ENCODE data around the gene PIM1. TPM values are rescaled to one million over a fixed set of nuclear protein-coding genes. Genes with fewer than 3 reads are reported as not detected.
A peak's percentile ranks its signal among the peaks of the same experiment; 100 is the strongest.

Gene PIM1
- total RNA-seq, 2 experiments from 2014 or later, result 175 to 183 TPM

DNA sequence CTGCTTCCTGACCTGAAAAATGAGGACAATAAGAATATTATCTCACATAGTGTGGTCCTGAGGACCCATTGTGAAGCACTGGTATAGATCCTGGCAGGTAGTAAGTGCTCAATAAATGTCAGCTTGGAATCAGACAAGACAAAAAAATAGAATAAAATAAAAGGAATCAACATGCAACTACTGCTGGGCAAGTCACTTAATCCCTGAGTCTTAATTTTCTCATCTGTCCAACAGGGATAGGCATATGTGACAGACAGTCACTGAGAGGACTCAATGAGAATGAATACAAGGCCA is 38.0 kb upstream of the PIM1 start:
- Histone ChIP-seq H3K9me3 (ENCODE audit: control insufficient read depth in 1 of 2, insufficient read depth in 1 of 2, low read length in 2 of 2) (no peaks in the 10 kb centered on the region), H3K4me3 (ENCODE audit: low read length) (no peak overlapping the region), H3K27me3 (ENCODE audit: control insufficient read depth in 1 of 2, insufficient read depth in 2 of 2, low read length in 2 of 2) (no peaks in the 10 kb centered on the region), H3K4me1 (ENCODE audit: insufficient read depth, low read length) (peaks cover 39% of the 10 kb centered on the region), H3K27ac (ENCODE audit: low read depth in 1 of 2, low read length in 2 of 2) (no peak overlapping the region), H3K36me3 (ENCODE audit: insufficient read depth, low read length) (no peaks in the 10 kb centered on the region)
- no peaks in the 10 kb centered on the region for H3K27me3 Mint-ChIP-seq
- H3K9me3 Mint-ChIP-seq, result no peaks in the 10 kb centered on the region
- H3K36me3 Mint-ChIP-seq (ENCODE audit: low read depth), result no peaks in the 10 kb centered on the region
- ATAC-seq (ENCODE audit: poor library complexity) (no peak), DNase-seq (no peak)
- peaks cover 14% of the 10 kb centered on the region for H3K4me1 Mint-ChIP-seq (ENCODE audit: low read depth)
- no peak overlapping the region for H3K27ac Mint-ChIP-seq
- intact Hi-C loops (cut with DNase I, micrococcal nuclease), result no loop called here
- ChIA-PET POLR2A (no interaction called here), CTCF (no interaction called here)
- TF ChIP-seq, protein P1, sequence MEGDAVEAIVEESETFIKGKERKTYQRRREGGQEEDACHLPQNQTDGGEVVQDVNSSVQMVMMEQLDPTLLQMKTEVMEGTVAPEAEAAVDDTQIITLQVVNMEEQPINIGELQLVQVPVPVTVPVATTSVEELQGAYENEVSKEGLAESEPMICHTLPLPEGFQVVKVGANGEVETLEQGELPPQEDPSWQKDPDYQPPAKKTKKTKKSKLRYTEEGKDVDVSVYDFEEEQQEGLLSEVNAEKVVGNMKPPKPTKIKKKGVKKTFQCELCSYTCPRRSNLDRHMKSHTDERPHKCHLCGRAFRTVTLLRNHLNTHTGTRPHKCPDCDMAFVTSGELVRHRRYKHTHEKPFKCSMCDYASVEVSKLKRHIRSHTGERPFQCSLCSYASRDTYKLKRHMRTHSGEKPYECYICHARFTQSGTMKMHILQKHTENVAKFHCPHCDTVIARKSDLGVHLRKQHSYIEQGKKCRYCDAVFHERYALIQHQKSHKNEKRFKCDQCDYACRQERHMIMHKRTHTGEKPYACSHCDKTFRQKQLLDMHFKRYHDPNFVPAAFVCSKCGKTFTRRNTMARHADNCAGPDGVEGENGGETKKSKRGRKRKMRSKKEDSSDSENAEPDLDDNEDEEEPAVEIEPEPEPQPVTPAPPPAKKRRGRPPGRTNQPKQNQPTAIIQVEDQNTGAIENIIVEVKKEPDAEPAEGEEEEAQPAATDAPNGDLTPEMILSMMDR (IDR thresholded peaks at IDR 0.05), result no peak
- no peak overlapping the region for H3K4me3 Mint-ChIP-seq

DNA sequence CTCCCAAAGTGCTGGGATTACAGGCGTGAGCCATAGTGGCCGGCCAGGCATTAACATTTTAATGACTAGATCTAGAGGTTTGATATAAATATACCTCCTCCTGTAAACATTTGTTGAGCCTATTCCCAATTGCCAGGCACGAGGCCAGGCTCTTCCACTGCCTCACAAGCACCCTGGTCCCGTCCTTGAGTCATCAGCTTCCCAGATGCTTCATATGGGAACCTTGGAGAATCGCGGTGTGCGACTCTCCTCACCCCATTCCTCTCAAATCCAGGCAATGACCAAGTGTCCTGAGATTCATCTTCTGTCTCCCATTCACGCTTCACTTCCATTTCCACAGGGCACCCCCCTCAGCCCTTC is 35.9 kb upstream of the PIM1 start:
- peak overlapping the region; percentile 81 for H3K27ac Mint-ChIP-seq
- no peaks in the 10 kb centered on the region for H3K27me3 Mint-ChIP-seq
- ChIA-PET POLR2A (interaction anchor here (1.4 kb wide), 1 partner anchor 38 kb away, joined by 8 read pairs; no protein-coding TSS in a partner anchor), CTCF (interaction anchor here (1.0 kb wide), 1 partner anchor 38 kb away, joined by 3 read pairs; no protein-coding TSS in a partner anchor)
- H3K4me3 Mint-ChIP-seq, result no peak overlapping the region
- no peak for ATAC-seq (ENCODE audit: poor library complexity)
- H3K4me3 ChIP-seq (ENCODE audit: low read length), result no peak overlapping the region
- intact Hi-C loops (cut with DNase I, micrococcal nuclease), result no loop called here
- H3K4me1 ChIP-seq (ENCODE audit: insufficient read depth, low read length), result peaks cover 49% of the 10 kb centered on the region
- no peaks in the 10 kb centered on the region for H3K9me3 ChIP-seq (ENCODE audit: control insufficient read depth in 1 of 2, insufficient read depth in 1 of 2, low read length in 2 of 2)
- no peaks in the 10 kb centered on the region for H3K9me3 Mint-ChIP-seq
- H3K4me1 Mint-ChIP-seq (ENCODE audit: low read depth), result peaks cover 19% of the 10 kb centered on the region
- H3K36me3 ChIP-seq (ENCODE audit: insufficient read depth, low read length), result no peaks in the 10 kb centered on the region
- no peak for DNase-seq
- no peaks in the 10 kb centered on the region for H3K36me3 Mint-ChIP-seq (ENCODE audit: low read depth)
- peak overlapping the region in 1 of 2 donors; percentile 72 for H3K27ac ChIP-seq (ENCODE audit: low read depth in 1 of 2, low read length in 2 of 2)
- TF ChIP-seq, protein P1 (IDR thresholded peaks at IDR 0.05), result no peak
- no peaks in the 10 kb centered on the region for H3K27me3 ChIP-seq (ENCODE audit: control insufficient read depth in 1 of 2, insufficient read depth in 2 of 2, low read length in 2 of 2)

DNA sequence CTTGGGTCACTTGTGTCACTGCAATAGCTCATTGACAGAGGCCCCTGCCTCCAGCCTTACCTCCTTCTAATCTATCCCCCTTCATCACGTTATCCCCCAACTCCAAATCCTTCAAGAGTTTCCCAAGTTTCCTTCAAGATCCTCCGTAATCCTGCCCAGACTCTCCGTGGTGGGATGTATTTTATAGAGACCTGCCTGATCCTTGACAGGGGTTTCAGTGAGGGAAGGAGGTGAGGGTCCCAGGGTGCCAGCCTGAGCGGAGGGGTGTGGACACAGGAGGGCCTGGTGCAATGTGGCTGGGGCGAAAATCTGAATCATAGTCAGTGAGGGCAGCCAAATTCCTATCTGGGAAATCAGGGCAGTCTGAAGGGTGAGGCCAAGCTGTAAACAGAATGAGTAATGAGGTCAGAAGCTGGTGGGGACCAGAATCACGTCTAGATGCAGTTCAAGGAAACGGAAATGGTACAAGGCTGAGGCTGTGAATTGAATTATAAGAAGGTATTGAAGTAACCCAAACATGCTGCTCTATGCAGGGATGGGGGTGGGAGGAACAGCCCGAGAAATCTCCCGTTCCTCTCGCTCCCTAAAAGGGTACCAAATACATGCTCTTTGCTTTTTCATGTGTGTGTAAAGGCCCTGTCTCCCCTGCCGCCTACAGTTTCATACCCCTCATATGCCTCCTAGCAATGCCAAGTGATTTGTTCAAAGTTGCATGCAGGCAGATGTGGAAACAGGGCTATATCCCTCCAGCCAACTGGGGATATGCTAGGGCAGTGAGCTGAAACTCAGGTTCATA is 35.4 kb upstream of the PIM1 start:
- no peaks in the 10 kb centered on the region for H3K9me3 Mint-ChIP-seq
- Histone ChIP-seq H3K27me3 (ENCODE audit: control insufficient read depth in 1 of 2, insufficient read depth in 2 of 2, low read length in 2 of 2) (no peaks in the 10 kb centered on the region), H3K36me3 (ENCODE audit: insufficient read depth, low read length) (no peaks in the 10 kb centered on the region), H3K4me3 (ENCODE audit: low read length) (no peak overlapping the region), H3K4me1 (ENCODE audit: insufficient read depth, low read length) (peaks cover 49% of the 10 kb centered on the region), H3K27ac (ENCODE audit: low read depth in 1 of 2, low read length in 2 of 2) (peak overlapping the region in 1 of 2 donors; percentile 72), H3K9me3 (ENCODE audit: control insufficient read depth in 1 of 2, insufficient read depth in 1 of 2, low read length in 2 of 2) (no peaks in the 10 kb centered on the region)
- TF ChIP-seq, protein P1 (IDR thresholded peaks at IDR 0.05), result no peak
- peak in 10 of 14 experiments; percentile 2 to 79 (median 10) for DNase-seq
- ATAC-seq (ENCODE audit: poor library complexity), result peak; percentile 78
- no peaks in the 10 kb centered on the region for H3K27me3 Mint-ChIP-seq
- no peaks in the 10 kb centered on the region for H3K36me3 Mint-ChIP-seq (ENCODE audit: low read depth)
- peak overlapping the region; percentile 81 for H3K27ac Mint-ChIP-seq
- peaks cover 19% of the 10 kb centered on the region for H3K4me1 Mint-ChIP-seq (ENCODE audit: low read depth)
- POLR2A ChIA-PET, result interaction anchor here (1.2 to 1.4 kb wide), 2 partner anchors 37 to 148 kb away, joined by 3 to 8 read pairs; no protein-coding TSS in a partner anchor
- CTCF ChIA-PET, result interaction anchor here (1.0 kb wide), 1 partner anchor 38 kb away, joined by 3 read pairs; no protein-coding TSS in a partner anchor
- intact Hi-C loops (cut with DNase I, micrococcal nuclease), result no loop called here
- H3K4me3 Mint-ChIP-seq, result peak overlapping the region; percentile 28
